Neural crest cell (in vitro differentiated cells): Measurements from ENCODE around the gene PDGFA. TPM values are rescaled to one million over a fixed set of nuclear protein-coding genes. Genes with fewer than 3 reads are reported as not detected.

Experiments used
- DNase-seq: peaks from one replicate; pipeline ENCODE4 v3.0.0; 2021; ENCODE audit warnings: low read depth, mixed read lengths, low spot score
- H3K27ac Mint-ChIP-seq: one replicate; pipeline ENCODE4 v1.8.0; 2021; ENCODE audit warnings: mild to moderate bottlenecking, mixed read lengths; ENCODE audit not compliant: unreplicated experiment
- H3K27me3 Mint-ChIP-seq: 2 replicates; pipeline ENCODE4 v1.8.0; 2021; ENCODE audit warnings: low read depth, mild to moderate bottlenecking, mixed read lengths
- H3K36me3 Mint-ChIP-seq: 2 replicates; pipeline ENCODE4 v1.8.0; 2021; ENCODE audit warnings: low read depth, mild to moderate bottlenecking, mixed read lengths
- H3K4me1 Mint-ChIP-seq: 2 replicates; pipeline ENCODE4 v1.8.0; 2021; ENCODE audit warnings: mixed read lengths
- H3K4me3 Mint-ChIP-seq: one replicate; pipeline ENCODE4 v1.8.0; 2021; ENCODE audit warnings: mild to moderate bottlenecking, mixed read lengths
- H3K9me3 Mint-ChIP-seq: 2 replicates; pipeline ENCODE4 v1.8.0; 2021; ENCODE audit warnings: mixed read lengths
- total RNA-seq: library from RNA; stranded (reverse); gene quantifications from 2 replicates; pipeline ENCODE4 v1.2.1, GENCODE V29; 2021
- TF ChIP-seq, protein P1 (sequence below): fragments of 200-600 bp; sonication (generic); conservative IDR thresholded peaks from 2 replicates; pipeline ENCODE4 v1.5.0; 2021; ENCODE audit warnings: antibody characterized with exemption, mild to moderate bottlenecking

PDGFA gene
- total RNA-seq, 1 donor from 2014 or later, result 0.82 TPM

DNA sequence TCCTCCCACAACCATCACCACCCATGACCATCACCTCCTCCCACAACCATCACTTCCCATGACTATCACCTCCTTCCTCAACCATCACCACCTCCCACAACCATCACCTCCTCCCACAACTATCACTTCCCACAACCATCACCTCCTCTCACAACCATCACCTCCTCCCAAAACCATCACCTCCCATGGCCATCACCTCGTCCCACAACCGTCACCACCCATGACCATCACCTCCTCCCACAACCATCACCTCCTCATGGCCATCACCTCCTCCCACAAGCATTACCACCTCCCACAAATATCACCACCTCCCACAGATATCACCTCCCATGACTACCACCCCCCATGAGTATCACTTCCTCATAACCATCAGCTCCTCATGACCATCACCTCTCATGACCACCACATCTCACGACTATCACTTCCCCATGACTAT, 52.2 kb downstream of the PDGFA start:
- no peak overlapping the region for H3K27ac Mint-ChIP-seq
- peaks cover 17% of the 10 kb centered on the region for H3K9me3 Mint-ChIP-seq
- TF ChIP-seq, protein P1, sequence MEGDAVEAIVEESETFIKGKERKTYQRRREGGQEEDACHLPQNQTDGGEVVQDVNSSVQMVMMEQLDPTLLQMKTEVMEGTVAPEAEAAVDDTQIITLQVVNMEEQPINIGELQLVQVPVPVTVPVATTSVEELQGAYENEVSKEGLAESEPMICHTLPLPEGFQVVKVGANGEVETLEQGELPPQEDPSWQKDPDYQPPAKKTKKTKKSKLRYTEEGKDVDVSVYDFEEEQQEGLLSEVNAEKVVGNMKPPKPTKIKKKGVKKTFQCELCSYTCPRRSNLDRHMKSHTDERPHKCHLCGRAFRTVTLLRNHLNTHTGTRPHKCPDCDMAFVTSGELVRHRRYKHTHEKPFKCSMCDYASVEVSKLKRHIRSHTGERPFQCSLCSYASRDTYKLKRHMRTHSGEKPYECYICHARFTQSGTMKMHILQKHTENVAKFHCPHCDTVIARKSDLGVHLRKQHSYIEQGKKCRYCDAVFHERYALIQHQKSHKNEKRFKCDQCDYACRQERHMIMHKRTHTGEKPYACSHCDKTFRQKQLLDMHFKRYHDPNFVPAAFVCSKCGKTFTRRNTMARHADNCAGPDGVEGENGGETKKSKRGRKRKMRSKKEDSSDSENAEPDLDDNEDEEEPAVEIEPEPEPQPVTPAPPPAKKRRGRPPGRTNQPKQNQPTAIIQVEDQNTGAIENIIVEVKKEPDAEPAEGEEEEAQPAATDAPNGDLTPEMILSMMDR, result no peak
- no peak for DNase-seq
- H3K27me3 Mint-ChIP-seq, result no peaks in the 10 kb centered on the region
- H3K4me3 Mint-ChIP-seq, result no peak overlapping the region
- peaks cover 11% of the 10 kb centered on the region for H3K36me3 Mint-ChIP-seq
- peaks cover 13% of the 10 kb centered on the region for H3K4me1 Mint-ChIP-seq

DNA sequence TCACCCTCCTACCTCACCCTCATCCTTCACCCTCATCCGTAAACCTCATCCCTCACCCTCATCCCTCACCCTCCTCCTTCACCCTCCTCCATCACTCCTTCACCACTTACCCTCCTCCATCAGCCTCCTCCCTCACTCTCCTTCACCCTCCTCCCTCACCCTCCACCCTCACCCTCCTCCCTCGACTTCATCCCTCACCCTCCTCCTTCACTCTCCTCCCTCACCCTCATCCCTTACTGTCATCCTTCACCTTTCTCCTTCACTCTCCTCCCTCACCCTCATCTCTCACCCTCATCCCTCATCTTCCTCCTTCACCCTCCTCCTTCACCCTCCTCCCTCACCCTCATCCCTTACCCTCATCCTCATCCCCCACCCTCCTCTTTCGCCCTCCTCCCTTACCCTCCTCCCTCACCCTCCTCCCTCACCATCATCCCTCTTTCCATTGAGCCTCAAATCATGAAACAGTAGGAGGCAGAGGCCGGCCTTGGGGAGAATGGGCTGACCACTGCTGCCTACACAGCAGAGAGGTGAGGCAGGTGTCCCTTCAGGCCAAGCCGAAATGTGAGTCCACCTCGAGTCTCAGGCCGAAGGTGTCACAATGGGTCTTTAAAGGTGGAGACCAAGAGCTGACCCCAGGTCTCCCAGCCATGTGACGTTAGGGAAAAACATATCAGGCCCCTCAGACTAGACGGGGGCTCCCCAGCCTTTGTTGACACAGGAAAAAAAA, 53.0 kb downstream of the PDGFA start:
- H3K4me3 Mint-ChIP-seq, result no peak overlapping the region
- peaks cover 14% of the 10 kb centered on the region for H3K4me1 Mint-ChIP-seq
- DNase-seq, result no peak
- H3K27me3 Mint-ChIP-seq, result no peaks in the 10 kb centered on the region
- TF ChIP-seq, protein P1, result no peak
- H3K27ac Mint-ChIP-seq, result no peak overlapping the region
- H3K9me3 Mint-ChIP-seq, result peaks cover 17% of the 10 kb centered on the region
- H3K36me3 Mint-ChIP-seq, result peaks cover 11% of the 10 kb centered on the region

DNA sequence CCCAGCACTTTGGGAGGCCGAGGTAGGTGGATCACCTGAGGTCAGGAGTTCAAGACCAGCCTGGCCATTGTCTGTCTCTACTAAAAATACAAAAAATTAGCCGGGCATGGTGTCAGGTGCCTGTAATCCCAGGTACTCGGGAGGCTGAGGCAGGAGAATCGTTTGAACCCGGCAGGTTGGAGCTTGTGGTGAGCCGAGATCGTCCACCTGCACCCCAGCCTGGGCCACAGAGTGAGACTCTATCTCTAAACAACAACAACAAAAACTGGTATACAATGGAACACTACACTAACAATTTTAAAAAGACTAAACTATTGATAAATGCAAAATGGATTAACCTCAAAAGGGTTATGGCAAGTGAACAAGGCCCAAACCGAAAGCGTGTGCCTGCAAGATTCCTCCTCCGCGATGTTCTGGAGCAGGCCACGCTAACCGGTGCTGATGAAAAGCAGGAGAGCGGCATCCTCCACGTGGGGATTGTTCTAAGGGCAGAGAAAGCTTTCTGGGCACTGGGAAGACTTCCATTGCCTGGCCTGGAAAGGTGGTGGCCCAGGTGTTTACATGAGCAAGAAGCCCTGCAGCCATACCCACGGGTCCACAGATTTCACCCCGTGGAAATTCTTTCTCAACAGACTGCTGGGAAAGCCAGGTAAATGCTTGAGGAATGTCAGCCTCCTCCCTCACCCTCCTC, 53.8 kb downstream of the PDGFA start:
- H3K27ac Mint-ChIP-seq, result no peak overlapping the region
- H3K36me3 Mint-ChIP-seq, result peaks cover 11% of the 10 kb centered on the region
- H3K9me3 Mint-ChIP-seq, result peaks cover 17% of the 10 kb centered on the region
- no peak for DNase-seq
- H3K4me3 Mint-ChIP-seq, result no peak overlapping the region
- no peaks in the 10 kb centered on the region for H3K27me3 Mint-ChIP-seq
- TF ChIP-seq, protein P1, result no peak
- H3K4me1 Mint-ChIP-seq, result peaks cover 22% of the 10 kb centered on the region

DNA sequence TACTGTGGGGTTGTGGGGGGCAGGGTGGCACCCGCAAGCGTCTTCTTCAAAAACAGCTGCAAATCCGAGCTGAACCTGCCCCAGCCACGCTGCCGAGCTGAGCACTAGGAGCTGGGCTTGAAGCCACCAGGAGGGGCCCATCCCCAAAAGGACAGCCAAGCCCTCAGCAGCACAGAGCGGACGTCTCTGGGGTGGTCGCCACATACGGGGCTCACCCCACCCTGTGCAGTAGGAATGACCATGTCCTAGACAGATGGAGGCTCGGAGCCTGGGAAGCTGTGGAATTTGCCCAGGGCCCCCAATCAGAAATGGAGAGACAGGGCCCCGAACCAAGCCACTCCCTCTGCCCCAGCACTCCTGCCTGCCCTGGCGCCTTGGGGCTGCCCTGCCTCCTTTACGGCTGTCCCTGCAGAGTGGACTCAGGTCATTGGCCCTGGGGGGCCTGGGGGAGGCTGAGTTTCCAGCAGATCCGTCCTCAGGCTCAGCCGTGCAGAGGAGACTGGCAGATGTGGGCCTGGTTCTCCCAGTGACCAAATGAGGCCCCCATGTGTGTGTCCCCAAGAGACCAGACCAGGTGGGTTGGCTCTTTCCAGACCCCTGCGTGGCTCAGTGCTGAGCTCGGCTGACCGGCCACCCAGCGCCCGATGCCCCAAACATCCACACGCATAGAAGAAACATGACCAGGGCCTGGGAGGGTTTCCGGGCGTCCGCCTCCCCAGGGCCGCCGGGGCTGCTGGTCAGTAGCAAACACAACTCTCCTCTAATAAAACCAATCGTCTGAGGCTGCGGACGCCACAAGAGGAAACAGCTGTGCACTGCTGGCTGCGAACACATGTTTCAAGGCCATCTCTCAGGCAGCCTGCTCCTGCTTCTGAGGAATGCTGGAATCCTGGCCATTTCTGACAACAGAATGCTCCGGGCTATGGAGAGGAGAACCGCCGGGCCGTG, 54.9 kb downstream of the PDGFA start:
- H3K4me1 Mint-ChIP-seq, result peaks cover 29% of the 10 kb centered on the region
- TF ChIP-seq, protein P1, result no peak
- H3K27me3 Mint-ChIP-seq, result no peaks in the 10 kb centered on the region
- no peak overlapping the region for H3K27ac Mint-ChIP-seq
- peaks cover 11% of the 10 kb centered on the region for H3K36me3 Mint-ChIP-seq
- no peak for DNase-seq
- no peak overlapping the region for H3K4me3 Mint-ChIP-seq
- peaks cover 17% of the 10 kb centered on the region for H3K9me3 Mint-ChIP-seq

DNA sequence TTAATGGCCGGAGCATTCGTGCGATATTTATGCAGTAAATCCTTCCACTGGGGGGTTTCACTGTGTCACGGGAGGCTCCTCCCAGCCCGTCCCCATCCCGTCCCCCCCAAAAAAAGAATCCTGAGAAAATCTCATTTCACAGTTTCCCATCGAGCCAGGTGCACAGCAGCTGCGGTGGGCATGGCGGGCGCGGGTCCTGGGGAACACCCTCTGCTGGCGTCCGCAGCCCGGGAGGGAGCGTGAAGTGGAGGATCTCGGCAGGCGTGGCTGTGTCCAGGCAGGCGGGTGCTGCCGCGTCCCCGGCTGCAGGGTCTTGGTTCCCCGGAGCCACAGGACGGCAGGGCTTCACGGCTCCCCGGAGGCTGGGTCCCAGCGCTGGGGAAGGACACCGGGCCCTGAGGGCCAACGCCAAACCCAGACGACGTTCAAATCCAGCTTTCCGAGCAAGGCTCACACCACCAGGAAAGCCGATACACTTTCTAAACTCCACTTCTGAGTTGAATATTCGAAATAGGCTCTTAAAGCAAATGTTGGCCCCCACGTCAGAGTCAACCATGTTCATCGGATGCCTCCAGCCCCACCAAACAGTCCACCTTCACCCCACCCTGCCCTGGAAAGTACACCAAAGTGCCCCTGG, 55.7 kb downstream of the PDGFA start:
- Mint-ChIP-seq H3K36me3 (peaks cover 11% of the 10 kb centered on the region), H3K4me3 (no peak overlapping the region), H3K4me1 (peaks cover 28% of the 10 kb centered on the region), H3K9me3 (peaks cover 15% of the 10 kb centered on the region), H3K27ac (no peak overlapping the region), H3K27me3 (no peaks in the 10 kb centered on the region)
- DNase-seq, result no peak
- TF ChIP-seq, protein P1, result no peak
